Measurements from ENCODE around the gene SLC2A2. TPM values are rescaled to one million over a fixed set of nuclear protein-coding genes. Genes with fewer than 3 reads are reported as not detected.
"Not testable (repeated sequence)": the region's sequence is repeated elsewhere in the genome, so short reads cannot be mapped to it uniquely, and the experiment has no call there.

SLC2A2 gene
- total and polyA plus RNA-seq, 3 experiments from 2014 or later: not detected

GRCh38 chr3:170974872-170975271 is 51.6 kb downstream of the SLC2A2 start:
- H3K36me3 ChIP-seq (ENCODE audit: insufficient read depth, low read length): no peaks in the 10 kb centered on the region
- H3K4me1 Mint-ChIP-seq: no peaks in the 10 kb centered on the region
- no peak for DNase-seq
- H3K27me3 Mint-ChIP-seq: peaks cover 11 to 38% of the 10 kb centered on the region in 2 donors
- CTCF ChIA-PET: no interaction called here
- H3K9me3 ChIP-seq (ENCODE audit: low read length): no peaks in the 10 kb centered on the region
- no peak overlapping the region for H3K4me3 ChIP-seq (ENCODE audit: low read length)
- POLR2A ChIA-PET: no interaction called here
- no peak overlapping the region for H3K27ac ChIP-seq (ENCODE audit: low read depth, low read length)
- no peak overlapping the region for H3K4me3 Mint-ChIP-seq
- H3K27ac Mint-ChIP-seq: no peak overlapping the region
- H3K4me1 ChIP-seq (ENCODE audit: insufficient read depth, low read length): no peaks in the 10 kb centered on the region
- H3K9me3 Mint-ChIP-seq: no peaks in the 10 kb centered on the region
- no peaks in the 10 kb centered on the region for H3K27me3 ChIP-seq (ENCODE audit: insufficient read depth, low read length, poor library complexity, severe bottlenecking)
- peaks cover 0 to 5% (median 0%) of the 10 kb centered on the region in 3 donors for H3K36me3 Mint-ChIP-seq

DNA sequence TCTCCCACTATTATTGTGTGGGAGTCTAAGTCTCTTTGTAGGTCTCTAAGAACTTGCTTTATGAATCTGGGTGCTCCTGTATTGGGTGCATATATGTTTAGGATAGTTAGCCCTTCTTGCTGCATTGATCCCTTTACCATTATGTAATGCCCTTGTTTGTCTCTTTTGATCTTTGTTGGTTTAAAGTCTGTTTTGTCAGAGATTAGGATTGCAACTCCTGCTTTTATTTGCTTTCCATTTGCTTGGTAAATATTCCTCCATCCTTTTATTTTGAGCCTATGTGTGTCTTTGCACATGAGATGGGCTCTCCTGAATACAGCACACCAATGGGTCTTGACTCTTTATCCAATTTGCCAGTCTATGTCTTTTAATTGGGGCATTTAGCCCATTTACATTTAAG is 53.6 kb downstream of the SLC2A2 start:
- H3K27me3 ChIP-seq (ENCODE audit: insufficient read depth, low read length, poor library complexity, severe bottlenecking); H3K4me1 Mint-ChIP-seq; H3K4me3 Mint-ChIP-seq; H3K36me3 ChIP-seq (ENCODE audit: insufficient read depth, low read length); DNase-seq; H3K36me3 Mint-ChIP-seq; CTCF ChIA-PET; H3K27ac Mint-ChIP-seq; H3K27ac ChIP-seq (ENCODE audit: low read depth, low read length); H3K9me3 Mint-ChIP-seq; H3K4me3 ChIP-seq (ENCODE audit: low read length); POLR2A ChIA-PET; H3K4me1 ChIP-seq (ENCODE audit: insufficient read depth, low read length); H3K9me3 ChIP-seq (ENCODE audit: low read length): not testable (repeated sequence)
- peaks cover 11 to 37% of the 10 kb centered on the region in 2 donors for H3K27me3 Mint-ChIP-seq

- no peaks in the 10 kb centered on the region for H3K36me3 ChIP-seq (ENCODE audit: insufficient read depth, low read length)
- H3K4me1 Mint-ChIP-seq: no peaks in the 10 kb centered on the region
- no peaks in the 10 kb centered on the region for H3K27me3 ChIP-seq (ENCODE audit: insufficient read depth, low read length, poor library complexity, severe bottlenecking)
- no peak for DNase-seq
- no peaks in the 10 kb centered on the region for H3K9me3 Mint-ChIP-seq
- H3K4me3 Mint-ChIP-seq: no peak overlapping the region
- H3K4me1 ChIP-seq (ENCODE audit: insufficient read depth, low read length): no peaks in the 10 kb centered on the region
- no peak overlapping the region for H3K4me3 ChIP-seq (ENCODE audit: low read length)
- H3K27ac Mint-ChIP-seq: no peak overlapping the region
- POLR2A ChIA-PET: no interaction called here
- H3K36me3 Mint-ChIP-seq: peaks cover 0 to 5% (median 0%) of the 10 kb centered on the region in 3 donors
- CTCF ChIA-PET: no interaction called here
- no peaks in the 10 kb centered on the region for H3K9me3 ChIP-seq (ENCODE audit: low read length)
- peaks cover 3 to 6% of the 10 kb centered on the region in 2 donors for H3K27me3 Mint-ChIP-seq
- no peak overlapping the region for H3K27ac ChIP-seq (ENCODE audit: low read depth, low read length)
Observed at GRCh38 chr3:170967126-170967525, 59.4 kb downstream of the SLC2A2 start.

DNA sequence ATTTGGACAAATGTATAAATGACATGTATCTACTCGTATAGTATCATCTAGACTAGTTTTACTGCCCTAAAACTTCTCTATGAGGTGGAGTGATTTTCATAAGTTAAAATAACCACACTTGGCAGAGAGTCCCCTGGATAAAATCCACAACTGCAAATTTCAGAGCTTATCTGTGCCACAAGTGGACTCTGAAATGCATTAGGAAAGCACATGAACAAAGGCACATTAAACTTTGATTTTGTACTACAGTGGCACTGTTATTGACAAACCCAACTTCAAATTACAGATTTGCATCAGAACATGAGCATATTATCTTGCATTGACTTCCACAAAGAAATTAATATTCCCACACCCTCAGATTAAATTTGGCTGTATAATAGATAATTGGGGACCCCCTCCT is 60.0 kb downstream of the SLC2A2 start:
- CTCF ChIA-PET: no interaction called here
- H3K9me3 Mint-ChIP-seq: no peaks in the 10 kb centered on the region
- H3K27me3 Mint-ChIP-seq: peaks cover 2 to 6% of the 10 kb centered on the region in 2 donors
- H3K4me3 Mint-ChIP-seq: no peak overlapping the region
- no peak for DNase-seq
- Histone ChIP-seq H3K27ac (ENCODE audit: low read depth, low read length) (no peak overlapping the region), H3K4me1 (ENCODE audit: insufficient read depth, low read length) (no peaks in the 10 kb centered on the region), H3K27me3 (ENCODE audit: insufficient read depth, low read length, poor library complexity, severe bottlenecking) (no peaks in the 10 kb centered on the region), H3K9me3 (ENCODE audit: low read length) (no peaks in the 10 kb centered on the region), H3K36me3 (ENCODE audit: insufficient read depth, low read length) (no peaks in the 10 kb centered on the region), H3K4me3 (ENCODE audit: low read length) (no peak overlapping the region)
- POLR2A ChIA-PET: no interaction called here
- H3K4me1 Mint-ChIP-seq: no peaks in the 10 kb centered on the region
- peaks cover 0 to 5% (median 0%) of the 10 kb centered on the region in 3 donors for H3K36me3 Mint-ChIP-seq
- no peak overlapping the region for H3K27ac Mint-ChIP-seq

DNA sequence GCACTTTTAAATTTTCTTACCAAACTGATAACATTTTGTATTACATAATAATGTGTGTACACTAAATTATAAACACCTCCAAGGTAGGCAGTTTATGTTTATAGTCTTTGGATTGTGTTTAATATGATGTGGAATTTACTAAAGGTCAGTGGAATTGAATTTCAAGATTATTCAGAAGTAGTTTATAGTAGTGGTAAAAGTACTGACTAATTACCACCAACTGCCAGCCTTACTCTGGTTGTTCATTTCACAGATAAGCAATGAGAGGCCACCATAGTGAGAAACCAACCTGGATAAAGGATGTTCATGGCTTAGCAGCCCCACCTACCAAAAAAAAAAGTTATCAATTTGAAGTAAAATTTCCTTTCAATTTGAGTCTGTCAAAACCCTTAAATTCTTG is 64.1 kb downstream of the SLC2A2 start:
- Histone ChIP-seq H3K27me3 (ENCODE audit: insufficient read depth, low read length, poor library complexity, severe bottlenecking) (no peaks in the 10 kb centered on the region), H3K9me3 (ENCODE audit: low read length) (no peaks in the 10 kb centered on the region), H3K4me1 (ENCODE audit: insufficient read depth, low read length) (no peaks in the 10 kb centered on the region), H3K4me3 (ENCODE audit: low read length) (no peak overlapping the region), H3K27ac (ENCODE audit: low read depth, low read length) (no peak overlapping the region), H3K36me3 (ENCODE audit: insufficient read depth, low read length) (no peaks in the 10 kb centered on the region)
- Mint-ChIP-seq H3K27ac (no peak overlapping the region), H3K4me3 (no peak overlapping the region), H3K27me3 (peaks cover 4 to 15% of the 10 kb centered on the region in 2 donors), H3K4me1 (no peaks in the 10 kb centered on the region), H3K36me3 (no peaks in the 10 kb centered on the region), H3K9me3 (no peaks in the 10 kb centered on the region)
- POLR2A ChIA-PET: no interaction called here
- CTCF ChIA-PET: interaction anchor here (1.0 kb wide), 1 partner anchor 11 kb away, joined by 3 read pairs; no protein-coding TSS in a partner anchor
- no peak for DNase-seq

DNA sequence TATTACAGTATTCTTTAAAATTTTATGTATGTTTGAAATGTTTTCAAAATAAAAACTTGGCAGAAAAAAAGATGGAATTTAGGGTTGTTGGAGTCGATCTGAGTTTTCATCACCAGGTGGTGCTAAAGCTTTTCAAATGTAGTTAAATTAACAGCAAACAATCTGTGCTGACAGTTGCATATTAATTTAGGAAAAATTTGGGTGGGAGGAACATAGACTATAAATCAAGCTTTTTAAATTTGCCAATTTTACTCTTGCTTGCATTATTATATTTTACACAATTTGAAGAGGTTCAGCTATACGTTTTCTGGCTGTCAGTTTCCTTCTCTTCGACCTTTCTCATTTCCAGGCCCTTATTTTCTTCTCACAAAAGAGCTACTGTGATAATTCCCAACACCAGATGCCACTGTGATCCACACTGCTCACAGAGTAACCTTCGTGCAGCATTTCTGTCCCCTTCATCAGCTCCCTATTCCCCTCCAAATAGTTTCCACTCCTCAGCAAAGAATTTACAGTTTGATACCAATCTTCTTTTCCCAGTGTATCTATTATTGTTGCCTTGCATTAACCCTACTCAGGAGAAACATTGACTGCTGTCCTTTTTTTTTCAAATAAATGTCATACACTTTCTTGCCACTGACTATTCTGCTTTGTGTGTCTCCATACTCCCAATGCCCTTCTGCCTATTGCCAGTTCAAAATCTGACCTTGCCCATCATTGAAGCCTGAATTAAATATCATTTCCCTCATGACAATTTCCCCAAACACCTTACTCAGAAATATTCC is 64.7 kb downstream of the SLC2A2 start:
- Histone ChIP-seq H3K4me3 (ENCODE audit: low read length) (no peak overlapping the region), H3K27ac (ENCODE audit: low read depth, low read length) (no peak overlapping the region), H3K27me3 (ENCODE audit: insufficient read depth, low read length, poor library complexity, severe bottlenecking) (no peaks in the 10 kb centered on the region), H3K4me1 (ENCODE audit: insufficient read depth, low read length) (no peaks in the 10 kb centered on the region), H3K9me3 (ENCODE audit: low read length) (no peaks in the 10 kb centered on the region), H3K36me3 (ENCODE audit: insufficient read depth, low read length) (no peaks in the 10 kb centered on the region)
- no peak for DNase-seq
- Mint-ChIP-seq H3K36me3 (no peaks in the 10 kb centered on the region), H3K4me3 (no peak overlapping the region), H3K27ac (no peak overlapping the region), H3K9me3 (no peaks in the 10 kb centered on the region), H3K27me3 (peaks cover 4 to 16% of the 10 kb centered on the region in 2 donors), H3K4me1 (no peaks in the 10 kb centered on the region)
- ChIA-PET CTCF (interaction anchor here (0.6 to 1.0 kb wide), 2 partner anchors 10 to 1023 kb away, joined by 3 read pairs; no protein-coding TSS in a partner anchor), POLR2A (no interaction called here)

GRCh38 chr3:170959457-170959856 is 67.1 kb downstream of the SLC2A2 start:
- Mint-ChIP-seq H3K36me3 (no peaks in the 10 kb centered on the region), H3K27ac (no peak overlapping the region), H3K4me3 (no peak overlapping the region), H3K27me3 (peaks cover 8 to 25% of the 10 kb centered on the region in 2 donors), H3K4me1 (no peaks in the 10 kb centered on the region), H3K9me3 (no peaks in the 10 kb centered on the region)
- ChIA-PET POLR2A (no interaction called here), CTCF (no interaction called here)
- Histone ChIP-seq H3K27ac (ENCODE audit: low read depth, low read length) (no peak overlapping the region), H3K36me3 (ENCODE audit: insufficient read depth, low read length) (no peaks in the 10 kb centered on the region), H3K4me1 (ENCODE audit: insufficient read depth, low read length) (no peaks in the 10 kb centered on the region), H3K27me3 (ENCODE audit: insufficient read depth, low read length, poor library complexity, severe bottlenecking) (no peaks in the 10 kb centered on the region), H3K4me3 (ENCODE audit: low read length) (no peak overlapping the region), H3K9me3 (ENCODE audit: low read length) (no peaks in the 10 kb centered on the region)
- no peak for DNase-seq

GRCh38 chr3:170956647-170957046 is 69.9 kb downstream of the SLC2A2 start:
- Histone ChIP-seq H3K9me3 (ENCODE audit: low read length) (no peaks in the 10 kb centered on the region), H3K27ac (ENCODE audit: low read depth, low read length) (no peak overlapping the region), H3K4me1 (ENCODE audit: insufficient read depth, low read length) (no peaks in the 10 kb centered on the region), H3K36me3 (ENCODE audit: insufficient read depth, low read length) (no peaks in the 10 kb centered on the region), H3K27me3 (ENCODE audit: insufficient read depth, low read length, poor library complexity, severe bottlenecking) (no peaks in the 10 kb centered on the region), H3K4me3 (ENCODE audit: low read length) (no peak overlapping the region)
- Mint-ChIP-seq H3K36me3 (no peaks in the 10 kb centered on the region), H3K4me1 (no peaks in the 10 kb centered on the region), H3K27me3 (peaks cover 6 to 25% of the 10 kb centered on the region in 2 donors), H3K9me3 (no peaks in the 10 kb centered on the region), H3K4me3 (no peak overlapping the region), H3K27ac (no peak overlapping the region)
- no peak for DNase-seq
- ChIA-PET POLR2A (no interaction called here), CTCF (no interaction called here)
